HUES6 (cell line): ENCODE results near the gene MDGA2.

Experiments
- H3K27ac ChIP-seq: 2 replicates; pipeline ENCODE4 v1.7.0; 2013; ENCODE audit warnings: low read depth, mild to moderate bottlenecking, low read length, inconsistent platforms
- H3K27me3 ChIP-seq: 2 replicates; pipeline ENCODE4 v1.6.1; 2013; ENCODE audit warnings: low read length; ENCODE audit not compliant: control insufficient read depth, insufficient read depth
- H3K36me3 ChIP-seq: 2 replicates; pipeline ENCODE4 v1.6.1; 2013; ENCODE audit warnings: low read length; ENCODE audit not compliant: control insufficient read depth, insufficient read depth
- H3K4me1 ChIP-seq: 2 replicates; pipeline ENCODE4 v1.6.1; 2013; ENCODE audit warnings: low read length; ENCODE audit not compliant: control insufficient read depth, insufficient read depth
- H3K4me3 ChIP-seq: 2 replicates; pipeline ENCODE4 v1.5.1; 2013; ENCODE audit warnings: low read depth, low read length
- H3K9ac ChIP-seq: one replicate; pipeline ENCODE4 v1.6.1; 2013; ENCODE audit warnings: mild to moderate bottlenecking, low read length
- H3K9me3 ChIP-seq: 2 replicates; pipeline ENCODE4 v1.6.1; 2013; ENCODE audit warnings: low read depth, low read length; ENCODE audit not compliant: control insufficient read depth, insufficient read depth

The MDGA2 gene

DNA sequence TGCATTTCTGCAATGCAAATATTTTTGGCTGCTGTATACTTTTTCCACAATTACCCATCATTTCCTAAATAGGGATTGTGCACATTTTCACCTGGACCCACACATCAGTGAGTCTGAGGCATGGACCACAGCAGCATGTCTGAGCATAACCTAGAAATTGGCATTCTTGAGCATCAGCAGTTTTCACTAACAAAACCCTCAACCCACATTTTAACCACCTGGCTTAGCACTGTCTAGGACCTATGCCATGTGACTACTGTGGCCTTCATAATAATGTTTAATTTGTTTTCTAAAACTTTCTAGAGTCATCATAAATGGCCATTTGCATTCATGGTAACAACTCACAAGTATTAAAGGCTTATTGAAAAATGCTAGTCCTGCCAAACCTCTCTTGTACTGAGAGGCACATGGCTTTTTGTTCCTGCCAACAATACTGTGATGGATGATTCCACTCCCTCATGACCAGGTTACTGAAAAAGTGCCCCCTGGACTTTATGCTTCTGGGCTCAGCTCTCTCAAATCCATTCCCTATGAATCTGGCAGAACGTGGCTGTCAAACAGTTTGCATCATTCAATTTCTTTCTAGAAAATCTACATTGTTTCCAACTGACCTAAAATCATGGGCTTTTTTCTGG lies 240.0 kb downstream of the MDGA2 start:
- H3K27ac ChIP-seq: no peak overlapping the region
- H3K4me3 ChIP-seq: no peak overlapping the region
- peaks cover 39% of the 10 kb centered on the region for H3K4me1 ChIP-seq
- no peaks in the 10 kb centered on the region for H3K9me3 ChIP-seq
- H3K9ac ChIP-seq: no peak overlapping the region
- H3K36me3 ChIP-seq: no peaks in the 10 kb centered on the region
- H3K27me3 ChIP-seq: no peaks in the 10 kb centered on the region

DNA sequence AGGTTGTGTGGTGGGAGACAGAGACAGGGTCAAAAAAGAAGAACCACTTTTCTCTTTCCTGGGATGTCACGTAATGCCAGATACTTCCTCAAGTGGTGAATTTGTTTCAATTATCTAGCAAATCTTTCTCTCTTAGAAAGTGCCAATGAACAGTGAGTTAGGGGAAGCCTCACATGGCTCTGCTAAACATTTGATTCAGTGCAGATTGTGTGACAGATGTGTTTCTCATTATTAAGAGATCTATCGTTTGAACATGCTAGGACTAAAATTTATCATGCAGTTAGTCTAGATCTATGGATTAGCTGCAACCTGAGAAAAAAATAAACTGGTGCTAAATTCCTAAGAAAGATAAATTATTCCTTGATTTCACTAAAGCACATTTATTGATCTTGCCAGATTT lies 247.8 kb downstream of the MDGA2 start:
- H3K27ac ChIP-seq: no peak overlapping the region
- H3K4me3 ChIP-seq: no peak overlapping the region
- no peaks in the 10 kb centered on the region for H3K27me3 ChIP-seq
- H3K9me3 ChIP-seq: no peaks in the 10 kb centered on the region
- H3K4me1 ChIP-seq: peaks cover 6% of the 10 kb centered on the region
- H3K9ac ChIP-seq: no peak overlapping the region
- no peaks in the 10 kb centered on the region for H3K36me3 ChIP-seq

DNA sequence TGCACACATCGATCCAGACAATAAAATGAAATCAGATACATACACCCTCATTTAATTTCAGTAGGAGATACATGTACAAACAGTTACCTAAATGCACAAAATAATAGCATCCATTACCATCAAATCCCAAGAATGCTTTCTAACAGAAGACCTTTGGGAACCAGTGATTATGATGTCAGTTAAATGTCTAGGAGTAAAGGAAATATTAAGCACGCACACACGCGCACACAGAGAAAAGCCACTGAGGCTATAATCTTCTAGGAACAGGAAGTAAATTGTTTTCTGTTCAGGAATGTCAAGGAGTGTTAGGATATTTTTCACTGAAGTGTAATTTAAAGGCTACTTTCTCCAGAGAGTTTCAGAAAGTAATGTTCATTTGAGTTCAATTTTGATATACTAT lies 250.1 kb downstream of the MDGA2 start:
- Histone ChIP-seq H3K36me3 (no peaks in the 10 kb centered on the region), H3K27ac (no peak overlapping the region), H3K4me1 (peaks cover 20% of the 10 kb centered on the region), H3K4me3 (no peak overlapping the region), H3K9me3 (no peaks in the 10 kb centered on the region), H3K9ac (no peak overlapping the region), H3K27me3 (no peaks in the 10 kb centered on the region)

- H3K27me3 ChIP-seq: no peaks in the 10 kb centered on the region
- H3K27ac ChIP-seq: no peak overlapping the region
- no peak overlapping the region for H3K9ac ChIP-seq
- peaks cover 18% of the 10 kb centered on the region for H3K4me1 ChIP-seq
- H3K4me3 ChIP-seq: no peak overlapping the region
- no peaks in the 10 kb centered on the region for H3K9me3 ChIP-seq
- no peaks in the 10 kb centered on the region for H3K36me3 ChIP-seq
Measured at GRCh38 chr14:47422191-47422590, 253.2 kb downstream of the MDGA2 start.

- Histone ChIP-seq H3K9me3 (no peaks in the 10 kb centered on the region), H3K27me3 (no peaks in the 10 kb centered on the region), H3K4me1 (no peaks in the 10 kb centered on the region), H3K9ac (no peak overlapping the region), H3K4me3 (no peak overlapping the region), H3K27ac (no peak overlapping the region), H3K36me3 (no peaks in the 10 kb centered on the region)
Measured at GRCh38 chr14:47411523-47411922, 263.9 kb downstream of the MDGA2 start.

DNA sequence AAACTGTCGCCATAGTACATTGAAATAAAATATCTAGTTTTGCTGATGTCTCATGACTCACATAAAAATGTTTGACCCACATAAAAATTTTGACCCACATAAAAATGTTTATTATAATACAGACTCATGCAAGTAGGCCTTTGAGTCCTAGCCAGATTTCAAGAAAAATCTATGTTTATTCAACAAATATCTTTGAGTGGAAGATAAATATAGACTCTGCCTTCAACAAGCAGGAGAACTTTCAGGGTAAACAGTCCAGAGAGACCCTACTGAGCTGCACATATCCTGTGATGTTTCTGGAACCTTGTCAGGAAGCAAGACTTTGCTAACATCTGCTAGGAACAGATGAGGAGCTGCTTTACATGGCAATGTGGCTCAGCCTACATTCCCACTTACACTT lies 283.1 kb downstream of the MDGA2 start:
- Histone ChIP-seq H3K4me3 (no peak overlapping the region), H3K27ac (no peak overlapping the region), H3K36me3 (no peaks in the 10 kb centered on the region), H3K4me1 (peaks cover 12% of the 10 kb centered on the region), H3K9ac (no peak overlapping the region), H3K27me3 (peaks cover 23% of the 10 kb centered on the region), H3K9me3 (no peaks in the 10 kb centered on the region)

GRCh38 chr14:47390831-47391504 lies 284.4 kb downstream of the MDGA2 start:
- H3K9ac ChIP-seq: no peak overlapping the region

DNA sequence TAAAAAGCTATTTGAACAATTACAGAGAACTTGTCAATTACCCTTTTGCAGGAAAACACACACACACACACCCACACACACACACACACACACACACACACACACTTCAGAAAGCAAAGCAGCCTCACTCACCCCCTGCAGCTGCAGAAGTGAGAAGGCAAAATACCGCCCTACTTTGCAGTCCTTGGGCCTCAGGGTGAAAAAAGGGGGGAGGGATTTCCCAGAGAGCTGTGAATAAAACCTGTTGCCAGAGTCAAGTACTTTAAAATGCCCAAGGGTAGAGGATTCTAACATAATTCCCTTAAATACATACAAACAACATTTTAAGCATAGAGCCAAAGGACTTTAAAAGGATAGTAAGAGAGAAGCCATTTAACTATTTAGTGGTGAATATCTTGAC lies 285.9 kb downstream of the MDGA2 start:
- Histone ChIP-seq H3K4me3 (no peak overlapping the region), H3K9me3 (no peaks in the 10 kb centered on the region), H3K9ac (no peak overlapping the region), H3K27ac (no peak overlapping the region), H3K36me3 (no peaks in the 10 kb centered on the region), H3K4me1 (peaks cover 12% of the 10 kb centered on the region), H3K27me3 (peaks cover 23% of the 10 kb centered on the region)

More at GRCh38 chr14:47390831-47391504, 284.4 kb downstream of the MDGA2 start:
- no peak overlapping the region for H3K27ac ChIP-seq
- no peak overlapping the region for H3K4me3 ChIP-seq
- no peaks in the 10 kb centered on the region for H3K9me3 ChIP-seq
- no peaks in the 10 kb centered on the region for H3K36me3 ChIP-seq
- H3K27me3 ChIP-seq: peaks cover 23% of the 10 kb centered on the region
- H3K4me1 ChIP-seq: peaks cover 12% of the 10 kb centered on the region

- no peaks in the 10 kb centered on the region for H3K27me3 ChIP-seq
- H3K9ac ChIP-seq: no peak overlapping the region
- no peaks in the 10 kb centered on the region for H3K36me3 ChIP-seq
- H3K9me3 ChIP-seq: no peaks in the 10 kb centered on the region
- H3K4me3 ChIP-seq: no peak overlapping the region
- H3K27ac ChIP-seq: no peak overlapping the region
- H3K4me1 ChIP-seq: peaks cover 16% of the 10 kb centered on the region; the same call in 1 of the 2 replicates
Measured at GRCh38 chr14:47366006-47366405, 309.4 kb downstream of the MDGA2 start.

- H3K9me3 ChIP-seq: no peaks in the 10 kb centered on the region
- H3K27ac ChIP-seq: no peak overlapping the region
- H3K9ac ChIP-seq: no peak overlapping the region
- no peak overlapping the region for H3K4me3 ChIP-seq
- no peaks in the 10 kb centered on the region for H3K27me3 ChIP-seq
- no peaks in the 10 kb centered on the region for H3K36me3 ChIP-seq
- peaks cover 16% of the 10 kb centered on the region; the same call in 1 of the 2 replicates for H3K4me1 ChIP-seq
Measured at GRCh38 chr14:47365233-47365632, 310.2 kb downstream of the MDGA2 start.

GRCh38 chr14:47353186-47353585 lies 322.2 kb downstream of the MDGA2 start:
- Histone ChIP-seq H3K36me3 (no peaks in the 10 kb centered on the region), H3K27me3 (no peaks in the 10 kb centered on the region), H3K9me3 (0 out of 2 replicates have a peak, but pooled peaks cover 7% of the 10 kb centered on the region), H3K9ac (no peak overlapping the region), H3K4me3 (no peak overlapping the region), H3K27ac (no peak overlapping the region), H3K4me1 (peaks cover 13% of the 10 kb centered on the region; the same call in 1 of the 2 replicates)
